IPS-18c (cell line): ENCODE measurements around the gene PGA4.
"Not testable (repeated sequence)": the region's sequence is repeated elsewhere in the genome, so short reads cannot be mapped to it uniquely, and the experiment has no call there.

Source experiments
- H3K4me3 ChIP-seq: 2 replicates; pipeline ENCODE4 v1.7.0; 2013; ENCODE audit warnings: low read depth, mild to moderate bottlenecking, low read length, moderate library complexity; ENCODE audit not compliant: insufficient read depth
- H3K9me3 ChIP-seq: one replicate; pipeline ENCODE4 v1.6.1; 2013; ENCODE audit warnings: mild to moderate bottlenecking, low read length, moderate library complexity; ENCODE audit not compliant: control insufficient read depth, insufficient read depth

PGA4 gene

GRCh38 chr11:61198948-61199523 lies 23.1 kb upstream of the PGA4 start:
- no peak overlapping the region for H3K4me3 ChIP-seq
- H3K9me3 ChIP-seq, result no peaks in the 10 kb centered on the region

GRCh38 chr11:61201476-61201875 lies 20.7 kb upstream of the PGA4 start:
- Histone ChIP-seq H3K9me3 (no peaks in the 10 kb centered on the region), H3K4me3 (no peak overlapping the region)

GRCh38 chr11:61202950-61203746 lies 19.0 kb upstream of the PGA4 start, which contains the start of gene PGA3:
PGA3 (plus strand) TSS chr11:61203515; CDS start chr11:61203565, 50 bp downstream.
- H3K4me3 ChIP-seq, H3K9me3 ChIP-seq: not testable (repeated sequence)

GRCh38 chr11:61203873-61204272 lies 18.3 kb upstream of the PGA4 start:
- not testable (repeated sequence) for H3K9me3 ChIP-seq, H3K4me3 ChIP-seq

GRCh38 chr11:61204502-61205059 lies 17.6 kb upstream of the PGA4 start:
- not testable (repeated sequence) for H3K4me3 ChIP-seq, H3K9me3 ChIP-seq

- not testable (repeated sequence) for H3K4me3 ChIP-seq, H3K9me3 ChIP-seq
These were observed 14.4 kb upstream of the PGA4 start for GRCh38 chr11:61207636-61208310.

GRCh38 chr11:61210629-61211028 lies 11.5 kb upstream of the PGA4 start:
- not testable (repeated sequence) for H3K9me3 ChIP-seq, H3K4me3 ChIP-seq

GRCh38 chr11:61211327-61211952 lies 10.7 kb upstream of the PGA4 start:
- H3K4me3 ChIP-seq, H3K9me3 ChIP-seq: not testable (repeated sequence)

- not testable (repeated sequence) for H3K9me3 ChIP-seq, H3K4me3 ChIP-seq
These were observed 9.9 kb upstream of the PGA4 start for GRCh38 chr11:61212202-61212601.

- not testable (repeated sequence) for H3K9me3 ChIP-seq, H3K4me3 ChIP-seq
These were observed 8.3 kb upstream of the PGA4 start for GRCh38 chr11:61213711-61214324.

GRCh38 chr11:61218306-61218705 lies 3.8 kb upstream of the PGA4 start:
- H3K9me3 ChIP-seq, H3K4me3 ChIP-seq: not testable (repeated sequence)

GRCh38 chr11:61219016-61219415 lies 3.1 kb upstream of the PGA4 start:
- not testable (repeated sequence) for H3K9me3 ChIP-seq, H3K4me3 ChIP-seq

GRCh38 chr11:61222692-61223091 lies 545 bp downstream of the PGA4 start:
- H3K9me3 ChIP-seq, H3K4me3 ChIP-seq: not testable (repeated sequence)

- not testable (repeated sequence) for H3K4me3 ChIP-seq, H3K9me3 ChIP-seq
These were observed 4.5 kb downstream of the PGA4 start for GRCh38 chr11:61226457-61227137.

- H3K4me3 ChIP-seq, H3K9me3 ChIP-seq: not testable (repeated sequence)
These were observed 7.3 kb downstream of the PGA4 start for GRCh38 chr11:61229458-61229857.

GRCh38 chr11:61231033-61231432 lies 8.9 kb downstream of the PGA4 start:
- H3K9me3 ChIP-seq, H3K4me3 ChIP-seq: not testable (repeated sequence)

- H3K4me3 ChIP-seq, H3K9me3 ChIP-seq: not testable (repeated sequence)
These were observed 9.4 kb downstream of the PGA4 start for GRCh38 chr11:61231585-61231984.
